Measurements from ENCODE around the gene ITGA8. TPM values are rescaled to one million over a fixed set of nuclear protein-coding genes. Genes with fewer than 3 reads are reported as not detected.

Gene ITGA8
- total and polyA plus RNA-seq, 4 donors, result 4.7 to 55.2 (median 10.7) TPM

GRCh38 chr10:15474671-15475070 is 245.1 kb downstream of the ITGA8 start:
- H3K27me3 ChIP-seq (ENCODE audit: control insufficient read depth, insufficient read depth, low read length), result no peaks in the 10 kb centered on the region
- H3K36me3 ChIP-seq (ENCODE audit: control insufficient read depth, insufficient read depth, low read length), result no peaks in the 10 kb centered on the region
- H3K27ac ChIP-seq (ENCODE audit: low read depth, low read length), result no peak overlapping the region
- H3K4me3 ChIP-seq (ENCODE audit: low read depth, low read length), result no peak overlapping the region
- peaks cover 10% of the 10 kb centered on the region for H3K4me1 ChIP-seq (ENCODE audit: control insufficient read depth, insufficient read depth, low read length)
- H3K9me3 ChIP-seq (ENCODE audit: control insufficient read depth, insufficient read depth, low read length), result no peaks in the 10 kb centered on the region
- no peak for DNase-seq (ENCODE audit: low read depth in 4 of 6, low spot score in 6 of 6)
- no CpG with 5 or more reads among the region's 2 CpGs for WGBS (ENCODE audit: insufficient coverage)

GRCh38 chr10:15473396-15473767 is 246.3 kb downstream of the ITGA8 start:
- 40% methylated on average over 2 of the region's 5 CpGs for WGBS (ENCODE audit: insufficient coverage)
- Histone ChIP-seq H3K9me3 (ENCODE audit: control insufficient read depth, insufficient read depth, low read length) (no peaks in the 10 kb centered on the region), H3K27me3 (ENCODE audit: control insufficient read depth, insufficient read depth, low read length) (no peaks in the 10 kb centered on the region), H3K4me1 (ENCODE audit: control insufficient read depth, insufficient read depth, low read length) (peaks cover 10% of the 10 kb centered on the region), H3K27ac (ENCODE audit: low read depth, low read length) (peak overlapping the region; percentile 36), H3K36me3 (ENCODE audit: control insufficient read depth, insufficient read depth, low read length) (no peaks in the 10 kb centered on the region), H3K4me3 (ENCODE audit: low read depth, low read length) (no peak overlapping the region)
- DNase-seq (ENCODE audit: low read depth in 4 of 6, low spot score in 6 of 6), result peak in 1 of 6 donors; percentile 42

- H3K9me3 ChIP-seq (ENCODE audit: control insufficient read depth, insufficient read depth, low read length), result no peaks in the 10 kb centered on the region
- no peak overlapping the region for H3K4me3 ChIP-seq (ENCODE audit: low read depth, low read length)
- H3K36me3 ChIP-seq (ENCODE audit: control insufficient read depth, insufficient read depth, low read length), result no peaks in the 10 kb centered on the region
- 50% methylated on average over 7 of the region's 16 CpGs for WGBS (ENCODE audit: insufficient coverage)
- H3K27ac ChIP-seq (ENCODE audit: low read depth, low read length), result peak overlapping the region; percentile 36
- peaks cover 10% of the 10 kb centered on the region for H3K4me1 ChIP-seq (ENCODE audit: control insufficient read depth, insufficient read depth, low read length)
- no peaks in the 10 kb centered on the region for H3K27me3 ChIP-seq (ENCODE audit: control insufficient read depth, insufficient read depth, low read length)
- DNase-seq (ENCODE audit: low read depth in 4 of 6, low spot score in 6 of 6), result peak in 2 of 6 donors; percentile 44 to 63
Measured at GRCh38 chr10:15472431-15473395, 247.0 kb downstream of the ITGA8 start.

GRCh38 chr10:15472008-15472407 is 247.7 kb downstream of the ITGA8 start:
- Histone ChIP-seq H3K27ac (ENCODE audit: low read depth, low read length) (peak overlapping the region; percentile 6), H3K9me3 (ENCODE audit: control insufficient read depth, insufficient read depth, low read length) (no peaks in the 10 kb centered on the region), H3K36me3 (ENCODE audit: control insufficient read depth, insufficient read depth, low read length) (no peaks in the 10 kb centered on the region), H3K4me1 (ENCODE audit: control insufficient read depth, insufficient read depth, low read length) (peaks cover 10% of the 10 kb centered on the region), H3K4me3 (ENCODE audit: low read depth, low read length) (no peak overlapping the region), H3K27me3 (ENCODE audit: control insufficient read depth, insufficient read depth, low read length) (no peaks in the 10 kb centered on the region)
- WGBS (ENCODE audit: insufficient coverage), result 37% methylated on average over 4 of the region's 6 CpGs
- peak in 2 of 6 donors; percentile 15 to 52 for DNase-seq (ENCODE audit: low read depth in 4 of 6, low spot score in 6 of 6)

GRCh38 chr10:15469111-15469510 is 250.6 kb downstream of the ITGA8 start:
- DNase-seq (ENCODE audit: low read depth in 4 of 6, low spot score in 6 of 6), result peak in 2 of 6 donors; percentile 28 to 31
- Histone ChIP-seq H3K9me3 (ENCODE audit: control insufficient read depth, insufficient read depth, low read length) (no peaks in the 10 kb centered on the region), H3K4me1 (ENCODE audit: control insufficient read depth, insufficient read depth, low read length) (peaks cover 10% of the 10 kb centered on the region), H3K4me3 (ENCODE audit: low read depth, low read length) (no peak overlapping the region), H3K27me3 (ENCODE audit: control insufficient read depth, insufficient read depth, low read length) (peaks cover 2% of the 10 kb centered on the region), H3K27ac (ENCODE audit: low read depth, low read length) (no peak overlapping the region), H3K36me3 (ENCODE audit: control insufficient read depth, insufficient read depth, low read length) (no peaks in the 10 kb centered on the region)
- WGBS (ENCODE audit: insufficient coverage), result 42% methylated on average over 5 of the region's 5 CpGs

- H3K27me3 ChIP-seq (ENCODE audit: control insufficient read depth, insufficient read depth, low read length), result peaks cover 2% of the 10 kb centered on the region
- H3K4me1 ChIP-seq (ENCODE audit: control insufficient read depth, insufficient read depth, low read length), result no peaks in the 10 kb centered on the region
- no peak for DNase-seq (ENCODE audit: low read depth in 4 of 6, low spot score in 6 of 6)
- no CpG with 5 or more reads among the region's 3 CpGs for WGBS (ENCODE audit: insufficient coverage)
- no peak overlapping the region for H3K4me3 ChIP-seq (ENCODE audit: low read depth, low read length)
- no peak overlapping the region for H3K27ac ChIP-seq (ENCODE audit: low read depth, low read length)
- no peaks in the 10 kb centered on the region for H3K9me3 ChIP-seq (ENCODE audit: control insufficient read depth, insufficient read depth, low read length)
- H3K36me3 ChIP-seq (ENCODE audit: control insufficient read depth, insufficient read depth, low read length), result no peaks in the 10 kb centered on the region
Measured at GRCh38 chr10:15464381-15464780, 255.3 kb downstream of the ITGA8 start.

Other genes with a start within 250 kb of the ITGA8 start
- 10 to 100 TPM; 44.7 to 89.9 TPM for gene MINDY3, start 140.6 kb upstream of the ITGA8 start, total RNA-seq
- 10 to 100 TPM; 51.4 to 64.9 TPM for gene MINDY3, start 140.6 kb upstream of the ITGA8 start, polyA plus RNA-seq (ENCODE audit: insufficient read length in 2 of 2)